NCI-H524 treated with DMSO at 0.1 percent for 48 hours (cell line): Measurements from ENCODE around the gene SELENOP.
"Not testable (repeated sequence)": the region's sequence is repeated elsewhere in the genome, so short reads cannot be mapped to it uniquely, and the experiment has no call there.

Experiments used
- DNase-seq: peaks from one replicate; lab custom pipeline; 2025; lab: John Stamatoyannopoulos, UW

SELENOP gene

DNA sequence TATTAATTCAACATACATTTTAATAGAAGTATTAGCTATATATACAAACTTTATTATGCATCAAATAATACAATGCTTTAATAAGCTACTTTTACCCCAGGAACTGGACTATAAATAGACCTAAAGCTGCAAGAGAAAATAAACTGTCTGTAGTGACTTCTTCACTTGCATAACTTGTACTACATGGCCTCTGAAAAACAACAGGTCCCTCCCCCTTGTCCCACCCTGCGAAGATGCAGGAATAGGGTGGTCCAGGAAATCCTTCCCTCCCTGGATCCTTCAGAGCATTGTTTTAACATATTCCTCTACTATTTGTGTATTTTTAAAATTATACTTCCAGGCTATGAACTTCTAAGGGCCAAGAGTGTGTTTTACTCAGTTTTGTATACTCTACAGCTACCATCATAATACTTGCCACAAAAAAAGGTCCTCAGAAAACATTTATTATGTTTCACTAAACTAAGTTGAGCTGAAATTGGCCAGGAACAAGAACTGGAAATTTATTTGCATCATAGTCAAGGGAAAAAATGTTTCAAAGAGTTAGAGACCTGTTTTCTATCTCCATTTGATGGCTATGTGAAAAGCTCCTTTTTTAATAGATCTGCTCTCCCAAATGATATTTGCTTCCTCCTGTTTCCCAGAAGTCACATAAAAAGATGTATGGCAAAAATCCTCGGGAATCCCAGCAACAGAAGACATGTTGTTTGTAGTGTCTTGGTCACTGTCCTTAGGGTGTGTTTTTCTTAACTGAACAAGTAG, 15.2 kb upstream of the SELENOP start:
- DNase-seq: no peak

DNA sequence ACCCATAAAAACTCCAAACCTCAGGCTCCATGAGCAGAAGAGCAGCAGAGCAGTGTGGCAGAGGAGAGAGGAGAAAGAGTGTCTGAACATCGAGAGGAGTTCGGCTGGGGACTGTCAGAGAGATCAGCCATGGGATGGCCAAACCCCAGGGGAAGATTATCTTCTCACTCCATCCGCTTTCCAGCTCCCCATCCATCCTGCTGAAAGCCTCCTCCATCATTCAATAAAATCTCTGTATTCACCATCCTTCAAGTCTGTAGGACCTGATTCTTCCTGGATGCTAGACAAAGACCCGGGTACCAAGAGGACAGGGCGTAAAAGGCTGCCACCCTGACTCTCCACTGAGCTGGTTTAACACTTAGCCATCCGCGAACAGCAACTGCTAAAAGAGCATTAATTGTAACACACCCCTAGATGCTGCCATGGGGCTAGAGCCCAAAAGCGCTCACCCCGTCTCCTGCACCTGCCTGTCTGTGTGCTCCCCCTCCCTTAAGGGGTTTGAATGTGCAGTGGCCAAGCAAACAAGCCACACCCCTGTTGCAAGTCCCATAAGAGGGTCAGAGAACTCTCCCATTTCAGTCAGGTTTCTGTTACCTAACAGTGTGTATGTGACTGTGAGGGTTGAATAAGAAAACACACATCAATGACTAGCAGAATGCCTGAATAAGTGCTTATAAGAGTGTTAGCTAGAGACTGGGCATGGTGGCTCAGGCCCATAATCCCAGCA, 13.9 kb upstream of the SELENOP start:
- no peak for DNase-seq

DNA sequence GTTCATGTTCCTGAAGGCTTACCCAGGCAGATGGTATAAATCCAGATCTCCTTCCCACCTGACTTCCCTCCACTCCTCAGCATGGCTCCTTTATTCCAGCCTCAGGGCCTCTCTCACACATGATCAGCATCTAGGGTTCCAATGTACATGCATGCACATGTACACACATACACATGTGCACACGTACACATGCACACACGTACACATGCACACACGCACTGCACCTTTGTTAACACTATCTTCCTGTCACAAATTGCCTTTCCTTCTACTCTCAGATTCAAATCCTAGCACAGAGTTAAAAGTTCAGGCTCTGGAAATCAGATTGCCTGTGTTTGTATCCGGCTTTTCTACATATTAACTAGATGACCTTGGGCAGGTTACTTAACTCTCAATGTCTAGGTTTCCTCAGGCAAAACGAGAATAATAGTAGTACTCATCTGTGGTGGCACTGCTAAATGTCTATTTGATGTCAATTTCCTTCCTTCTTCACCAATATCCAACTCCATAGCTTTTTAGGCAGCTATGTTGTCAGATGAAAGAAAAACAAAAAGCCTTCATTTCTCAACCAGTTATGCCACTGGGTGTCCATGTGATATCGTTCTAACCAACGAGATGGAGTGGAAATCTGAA, 12.8 kb upstream of the SELENOP start:
- no peak for DNase-seq

DNA sequence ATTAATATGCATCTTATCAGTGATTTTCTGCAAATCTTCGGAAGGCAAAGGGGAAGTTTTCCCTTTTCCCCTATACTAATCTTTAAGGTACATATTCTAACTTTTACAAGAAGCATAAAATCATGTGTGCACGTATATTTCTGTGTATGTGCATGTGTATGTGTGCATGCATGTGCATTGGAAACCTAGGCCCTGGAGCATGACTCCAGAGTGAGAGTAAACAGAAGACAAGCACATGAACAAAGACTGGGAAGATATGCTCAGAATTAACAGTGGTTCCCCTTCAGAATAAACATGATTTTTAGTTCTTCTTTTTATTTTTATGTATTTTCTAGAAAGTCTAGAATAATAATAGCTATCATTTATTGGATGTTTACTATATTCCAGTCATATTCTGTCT, 10.9 kb upstream of the SELENOP start:
- DNase-seq: no peak

DNA sequence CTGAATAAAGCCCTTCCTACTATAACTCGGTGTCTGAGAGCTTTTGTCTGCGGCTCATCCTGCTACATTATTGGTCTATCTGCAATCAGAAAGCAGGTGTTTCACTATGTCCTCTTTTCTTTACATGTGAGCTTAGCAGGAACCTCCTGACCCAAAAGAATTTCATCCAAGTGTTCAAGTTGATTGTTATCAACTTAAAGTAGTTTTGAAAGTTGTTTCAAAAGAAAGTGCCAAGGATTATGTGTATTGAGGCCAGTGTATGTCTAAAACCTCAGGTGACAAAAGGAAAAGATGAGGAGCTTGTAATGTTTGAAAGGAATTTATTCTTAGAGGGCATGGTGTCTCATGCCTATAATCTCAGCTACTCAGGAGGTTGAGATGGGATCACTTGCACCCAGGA, 8.1 kb upstream of the SELENOP start:
- DNase-seq: no peak

DNA sequence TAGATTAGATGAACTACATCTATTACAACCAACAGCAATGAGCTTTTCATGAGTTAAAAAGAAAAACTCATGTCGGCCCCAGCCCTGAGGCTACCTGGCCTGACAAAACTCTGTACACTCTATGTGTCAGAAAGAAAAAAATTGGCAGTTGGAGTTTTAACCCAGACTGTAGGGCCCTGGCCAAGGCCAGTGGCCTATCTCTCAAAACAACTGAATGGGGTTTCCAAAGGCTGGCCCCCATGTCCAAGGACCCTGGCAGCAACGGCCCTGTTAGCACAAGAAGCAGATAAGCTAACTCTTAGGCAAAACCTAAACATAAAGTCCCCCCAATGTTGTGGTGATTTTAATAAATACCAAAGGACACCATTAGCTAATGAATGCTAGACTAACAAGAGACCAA, 4.9 kb upstream of the SELENOP start:
- not testable (repeated sequence) for DNase-seq

DNA sequence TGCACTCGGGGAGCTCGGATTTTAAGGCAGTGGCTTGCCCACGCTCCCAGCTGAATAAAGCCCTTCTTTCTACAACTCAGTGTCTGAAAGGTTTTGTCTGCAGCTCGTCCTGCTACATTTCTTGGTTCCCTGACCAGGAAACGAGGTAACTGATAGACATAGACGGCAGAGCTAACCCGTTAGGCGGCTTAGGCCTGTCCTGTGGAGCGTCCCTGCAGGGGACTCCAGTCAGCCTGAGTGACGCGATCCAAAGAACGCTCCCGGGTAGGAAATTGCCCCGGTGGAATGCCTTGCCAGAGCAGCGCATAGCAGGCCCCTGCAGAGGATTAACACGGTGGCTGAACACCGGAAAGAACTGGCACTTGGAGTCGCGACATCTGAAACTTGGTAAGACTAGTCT, 1.8 kb upstream of the SELENOP start:
- DNase-seq: no peak

DNA sequence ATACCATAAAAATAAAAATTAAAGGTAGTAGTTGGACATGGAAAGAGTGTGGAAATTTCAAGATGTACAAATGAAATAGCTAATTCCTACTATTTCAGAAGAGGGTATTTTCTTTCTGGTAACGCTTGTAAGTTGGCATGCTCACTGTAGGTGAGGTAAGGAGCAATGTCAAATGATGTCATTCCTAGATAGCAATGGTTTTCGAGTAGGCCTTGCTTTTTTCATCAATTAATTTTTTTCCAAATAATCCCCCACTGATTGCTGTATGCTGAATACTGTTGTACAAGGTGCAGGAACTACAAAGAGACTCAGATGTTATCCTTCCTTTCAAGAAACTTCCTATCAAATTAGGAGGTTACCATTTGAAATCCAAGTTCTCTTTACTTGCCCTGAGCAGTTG, 928 bp upstream of the SELENOP start:
- DNase-seq: no peak

DNA sequence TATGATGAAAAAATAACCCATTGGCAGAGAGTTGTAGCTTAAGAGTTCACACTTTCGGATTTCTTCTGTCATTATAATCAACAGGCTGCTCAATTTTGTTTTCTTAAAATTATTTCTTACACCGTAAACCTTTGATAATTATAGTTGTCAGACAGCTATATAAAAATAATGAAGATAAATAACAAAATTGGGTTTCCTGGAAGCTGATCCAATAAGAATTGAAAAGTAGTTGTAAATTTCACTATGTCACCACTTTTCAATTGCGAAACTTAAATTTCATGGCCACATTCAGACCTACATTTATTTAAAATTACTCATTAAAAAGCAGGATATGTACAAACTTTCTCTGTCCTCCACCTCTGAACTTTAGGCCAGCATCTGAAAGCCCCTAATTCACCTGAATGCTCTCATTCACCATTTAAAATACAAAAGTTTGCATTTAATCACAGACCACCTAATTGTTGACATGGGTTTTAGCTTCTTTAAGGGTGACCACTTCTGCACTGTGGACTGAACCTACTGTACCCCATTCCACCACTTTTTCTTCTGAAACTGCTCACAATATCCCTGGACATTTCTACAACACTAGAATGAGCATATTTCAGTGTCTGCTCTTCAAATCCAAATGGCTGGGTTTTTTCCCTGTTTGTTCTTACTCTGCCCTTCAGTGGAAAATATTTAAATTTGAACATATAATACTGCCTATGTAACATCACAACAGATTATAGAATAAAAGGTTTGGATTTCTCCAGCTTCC, 680 bp downstream of the SELENOP start:
- no peak for DNase-seq

DNA sequence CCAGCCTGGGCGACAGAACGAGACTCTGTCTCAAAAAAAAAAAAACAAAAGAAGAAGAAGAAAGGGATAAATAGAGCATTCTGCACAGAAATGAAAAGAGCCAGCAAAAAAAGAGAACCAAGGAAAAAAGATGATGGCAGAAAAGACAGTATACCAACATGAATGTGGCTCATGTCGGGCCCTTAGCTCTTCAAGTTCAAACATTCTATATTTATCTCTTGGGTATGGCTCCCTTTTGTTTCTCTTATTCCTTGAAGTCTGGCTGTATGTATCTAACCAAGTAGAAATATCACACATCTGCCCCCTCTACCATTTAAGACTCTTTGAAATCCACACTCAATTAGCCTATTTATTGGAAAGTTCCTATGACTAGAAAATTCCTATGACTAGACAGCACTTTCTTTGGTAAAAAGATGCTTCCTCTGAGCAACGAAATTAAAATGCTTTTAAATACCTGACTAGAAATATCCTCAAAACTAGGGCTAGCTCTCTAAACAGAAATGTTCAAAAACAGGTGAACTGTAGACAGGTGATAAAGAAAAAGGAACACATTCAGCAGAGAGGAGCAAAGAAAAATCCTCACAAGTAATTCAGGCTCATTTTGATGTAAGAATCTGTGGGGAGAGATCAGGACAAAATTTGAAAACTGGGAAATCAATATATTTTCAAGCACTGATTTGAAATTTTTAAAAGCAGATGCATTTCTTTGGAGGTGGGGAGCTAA, 2.6 kb downstream of the SELENOP start:
- no peak for DNase-seq

DNA sequence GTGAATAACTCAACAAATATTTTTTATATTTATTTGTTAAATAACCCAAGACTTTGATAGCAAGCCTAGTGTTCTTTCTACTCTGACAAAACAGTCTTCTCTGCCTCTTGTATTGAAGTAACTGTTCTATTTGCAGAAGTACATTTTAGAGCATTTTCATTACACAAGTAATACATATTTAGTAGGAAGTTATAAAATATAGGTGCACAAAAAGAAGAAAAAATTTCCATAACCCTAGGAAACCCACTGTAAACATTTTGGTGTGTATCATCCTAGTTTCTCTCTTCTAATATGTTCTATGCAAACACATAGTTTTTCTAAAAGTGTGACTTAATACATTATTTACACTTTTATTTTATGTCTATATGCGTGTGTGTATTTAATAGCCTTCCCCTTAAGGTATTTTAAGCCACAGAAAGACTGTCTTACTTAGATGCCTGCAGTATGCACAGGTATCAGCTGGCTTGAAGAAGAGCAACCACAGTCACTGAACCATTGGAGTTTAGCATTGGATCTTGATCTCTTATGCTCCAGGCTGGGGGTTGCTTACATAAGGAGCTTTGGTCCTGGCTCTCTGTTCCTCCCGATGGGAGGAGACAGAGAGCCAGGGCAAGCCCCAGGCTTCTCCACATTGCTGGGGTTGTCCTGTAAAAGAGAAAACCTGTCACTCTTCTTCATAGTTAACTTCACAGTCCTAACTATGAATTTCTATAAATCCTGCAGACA, 3.8 kb downstream of the SELENOP start:
- no peak for DNase-seq

DNA sequence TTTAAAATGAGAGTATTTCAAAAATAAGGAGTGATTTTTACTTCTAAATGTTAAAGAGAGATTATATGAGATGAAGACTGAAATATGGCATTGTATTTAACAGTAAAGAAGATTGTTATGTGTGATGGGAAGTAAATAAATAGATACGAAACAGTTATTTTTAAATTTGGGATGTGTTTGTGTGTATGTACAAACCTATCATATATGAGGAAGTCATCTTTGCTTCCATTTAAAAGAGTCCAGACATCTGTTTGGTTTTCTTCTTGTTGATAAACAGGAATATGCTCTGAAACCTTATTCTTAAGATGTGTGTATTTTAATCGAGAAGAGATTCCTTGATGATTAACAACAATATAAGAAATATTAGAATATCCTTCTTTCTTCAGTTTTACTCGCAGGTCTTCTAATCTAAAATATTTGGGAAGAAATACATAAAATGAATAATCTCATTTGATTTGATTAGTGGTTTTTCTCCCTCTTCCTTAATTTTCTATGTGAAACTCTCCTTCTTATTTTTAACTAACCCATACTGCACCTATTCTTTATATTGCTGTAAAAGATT, 4.9 kb downstream of the SELENOP start:
- no peak for DNase-seq

DNA sequence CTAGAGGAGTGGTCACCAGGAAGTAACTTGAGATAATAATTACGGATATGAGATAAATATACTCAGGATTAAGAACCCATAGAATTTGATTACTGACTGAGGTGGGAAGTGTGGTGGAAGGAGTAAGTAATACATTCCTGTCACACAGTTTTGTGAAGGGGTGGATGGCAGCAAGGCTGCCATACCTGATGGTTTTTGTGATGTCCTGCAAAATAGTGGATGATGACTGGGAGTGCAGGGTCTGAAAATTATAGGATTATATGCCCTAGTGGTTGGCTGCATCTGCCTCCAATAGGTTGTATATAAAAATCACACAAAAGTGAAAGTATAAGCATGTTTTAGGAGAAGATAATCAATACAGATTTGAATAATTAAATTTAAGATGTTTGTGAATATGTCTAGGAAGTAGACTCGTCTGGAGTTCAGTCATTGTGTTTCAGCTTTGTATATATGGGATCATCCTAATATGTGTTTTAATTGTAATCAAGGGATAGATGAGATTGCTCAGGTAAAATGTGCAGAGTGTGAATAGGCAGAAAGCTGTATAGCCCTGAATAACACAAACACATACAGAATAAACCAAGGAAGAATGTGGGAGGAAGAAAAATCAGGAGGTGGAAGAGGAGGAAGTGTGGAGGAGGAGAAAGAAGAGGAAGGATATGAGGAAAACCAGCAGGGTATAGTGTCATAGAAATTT, 5.5 kb downstream of the SELENOP start:
- no peak for DNase-seq

DNA sequence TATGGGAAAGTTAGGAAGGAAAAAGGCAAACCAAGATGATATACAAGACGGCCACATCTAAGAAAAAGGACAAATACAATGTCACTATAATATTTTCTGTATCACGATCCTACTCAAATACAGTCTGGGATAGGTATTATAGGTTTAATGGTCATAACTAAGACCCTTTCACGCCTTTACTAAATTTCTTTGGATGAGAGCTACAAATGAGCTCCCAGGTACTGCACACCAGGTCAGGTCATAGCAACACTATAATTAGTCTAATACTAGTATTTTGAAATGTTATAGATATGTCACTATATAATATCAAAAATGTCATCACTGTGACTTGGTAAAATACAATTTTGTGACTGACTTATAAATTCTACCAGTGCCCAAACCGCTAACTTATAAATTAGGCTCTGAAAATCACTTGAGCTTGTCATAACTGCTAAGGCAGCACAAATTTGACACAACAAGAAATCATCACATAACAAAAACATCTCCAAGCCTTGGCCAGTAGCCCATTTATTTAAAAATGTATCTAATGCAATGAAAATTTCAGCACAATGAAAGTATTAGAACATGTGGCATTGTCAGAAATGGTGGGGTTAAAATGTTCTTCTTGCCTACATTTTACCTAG, 6.9 kb downstream of the SELENOP start:
- DNase-seq: no peak

DNA sequence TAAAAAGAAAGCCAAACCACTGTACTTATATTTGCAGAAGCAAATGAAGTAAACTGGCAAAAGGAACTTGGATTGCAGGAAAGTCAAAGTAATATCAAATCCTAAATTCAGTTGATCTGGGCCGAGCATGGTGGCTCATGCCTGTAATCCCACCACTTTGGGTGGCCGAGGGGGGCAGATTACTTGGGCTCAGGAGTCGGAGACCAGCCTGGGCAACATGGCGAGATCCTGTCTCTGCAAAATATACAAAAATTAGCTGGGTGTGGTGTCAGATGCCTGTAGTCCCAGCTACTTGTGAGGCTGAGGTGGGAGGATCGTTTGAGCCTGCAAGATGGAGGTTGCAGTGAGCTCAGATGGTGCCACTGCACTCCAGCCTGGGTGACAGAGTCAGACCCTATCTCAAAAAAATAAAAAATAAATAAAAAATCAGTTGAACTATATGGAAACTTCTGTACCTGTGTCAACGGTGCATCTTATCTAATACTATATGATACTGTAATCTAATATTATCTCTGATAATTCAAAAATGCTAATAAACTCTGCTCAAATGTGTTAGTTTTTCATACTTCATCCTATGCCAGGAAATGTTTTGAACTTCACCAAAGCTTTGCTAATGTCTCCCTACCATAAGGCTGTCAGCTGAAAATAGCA, 10.1 kb downstream of the SELENOP start:
- no peak for DNase-seq

DNA sequence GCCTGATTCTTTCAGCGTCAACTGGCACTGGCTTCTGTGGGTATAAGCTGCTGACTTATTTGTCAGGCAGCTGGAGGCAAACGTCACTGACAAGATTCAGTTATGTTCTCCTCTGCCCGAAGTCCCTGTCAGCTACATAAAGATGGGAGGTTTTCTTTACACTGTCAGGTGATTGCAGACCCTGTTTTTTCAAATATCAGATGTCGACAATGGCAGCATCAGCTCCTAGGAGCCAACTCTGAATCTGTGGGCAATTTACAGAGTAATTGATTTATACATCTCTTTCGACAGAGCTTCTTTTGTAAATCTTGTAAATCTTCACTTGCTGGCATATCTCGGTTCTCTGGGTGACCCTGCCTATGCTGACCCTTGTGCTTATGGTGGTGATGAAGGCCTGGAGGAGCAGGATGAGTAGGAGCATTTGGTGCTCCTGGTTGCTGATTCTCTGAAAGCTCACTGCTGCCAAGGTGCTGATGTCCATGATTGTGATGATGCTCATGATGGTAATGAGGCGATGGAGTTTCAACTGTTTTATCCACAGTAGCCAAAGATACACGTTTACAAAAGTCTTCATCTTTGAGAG, 10.9 kb downstream of the SELENOP start:
- no peak for DNase-seq

DNA sequence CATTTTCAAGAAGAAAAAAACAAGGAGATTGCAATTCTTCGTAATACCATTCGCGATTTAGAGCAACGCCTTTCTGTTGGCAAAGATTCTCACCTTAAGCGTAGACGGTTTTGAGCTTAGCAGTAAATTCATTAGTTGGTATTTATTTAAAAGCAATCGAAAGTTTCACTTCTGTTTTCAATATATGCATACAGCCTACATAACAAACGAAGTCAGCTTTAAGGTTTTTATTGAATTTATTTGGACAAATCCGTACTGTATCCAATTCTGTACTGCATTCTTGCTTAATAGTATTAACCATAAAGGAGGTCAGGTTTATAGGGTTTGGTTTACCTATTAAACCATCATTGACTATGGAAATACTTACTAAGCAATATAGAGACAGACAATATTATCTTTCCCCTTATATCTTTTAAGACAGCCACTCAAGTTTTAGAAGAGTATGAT, 12.0 kb downstream of the SELENOP start:
- no peak for DNase-seq

DNA sequence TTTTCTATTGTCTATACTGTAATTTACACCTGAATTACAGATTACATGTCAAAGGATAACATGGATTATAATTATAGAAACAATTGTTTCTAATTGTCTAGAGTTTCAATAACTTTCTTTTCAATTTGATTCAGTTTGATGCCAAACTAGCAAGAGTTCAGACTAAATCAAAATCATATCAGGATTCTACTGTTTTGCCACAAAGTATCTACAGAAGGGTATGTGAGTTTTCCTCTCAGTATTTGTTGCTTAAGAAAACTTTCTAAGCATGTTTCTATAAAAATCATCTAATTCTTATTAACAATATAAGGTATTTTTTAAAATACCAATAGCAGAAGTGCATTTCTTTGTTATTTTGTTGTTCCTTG, 12.5 kb downstream of the SELENOP start:
- no peak for DNase-seq
